Right lobe of liver (tissue), 6 donors: ENCODE data around the gene KIF3B. TPM values are rescaled to one million over a fixed set of nuclear protein-coding genes. Genes with fewer than 3 reads are reported as not detected.

Experiments used
- ATAC-seq, 4 donors: fragments of 200-7000 bp; cut with Tn5 transposase; one replicate each; pipeline ENCODE4 v1.9.1; 2020; ENCODE audit warnings: mild to moderate bottlenecking in 4 of 4, moderate library complexity in 4 of 4
- DNase-seq, 3 donors: peaks; one replicate each; pipeline ENCODE4 v3.0.0-alpha.2; 2020
- H3K27ac ChIP-seq, 3 donors: fragments of 200-600 bp; one replicate each; pipeline ENCODE4 v1.8.0; 2022
- H3K27me3 ChIP-seq, 2 donors: fragments of 200-600 bp; one replicate each; pipeline ENCODE4 v1.8.0; 2022
- H3K36me3 ChIP-seq, 4 donors: fragments of 200-600 bp; sonication (generic) in 1 of 4; one replicate each; pipeline versions ENCODE4 v1.5.1 to v1.8.0; 2017 to 2022; ENCODE audit warnings: control low read depth in 1 of 4
- H3K4me1 ChIP-seq, 4 donors: fragments of 200-600 bp; sonication (generic) in 1 of 4; one replicate each; pipeline versions ENCODE4 v1.5.1 to v1.8.0; 2017 to 2022; ENCODE audit warnings: control low read depth in 1 of 4
- H3K4me3 ChIP-seq, 3 donors: fragments of 200-600 bp; one replicate each; pipeline ENCODE4 v1.8.0; 2022
- H3K9me3 ChIP-seq, 4 donors: fragments of 200-600 bp; sonication (generic) in 1 of 4; one replicate each; pipeline versions ENCODE4 v1.5.1 to v1.8.0; 2017 to 2022; ENCODE audit warnings: control low read depth in 1 of 4
- POLR2A ChIP-seq: fragments of 450-650 bp; IDR thresholded peaks from one replicate; pipeline ENCODE4 v1.6.1; 2017; ENCODE audit warnings: antibody characterized with exemption, mild to moderate bottlenecking
- WGBS: methylation state at CpG from one replicate; pipeline ENCODE4 v1.1.6; 2018; ENCODE audit warnings: low coverage, low lambda C conversion rate; ENCODE audit not compliant: insufficient coverage; ENCODE audit errors: missing lambda C conversion rate; 5-methylcytosine and 5-hydroxymethylcytosine counted together
- intact Hi-C, 2 donors: fragments of 100-400 bp; cut with DNase I; formaldehyde crosslinking; loops; one replicate each; pipeline versions ENCODE4 v1.11.2 to v1.14.1; 2022
- total RNA-seq, 6 experiments: library from RNA; depleted of rRNA in 2 of 6; stranded (reverse); fragments of >200 nt in 2 of 6; fragmentation: NEBNext Ultra II Directional in 3 of 6; extraction: Animal tissue kit (Norgen Biotek cat#: 25700) in 3 of 6; gene quantifications; one replicate each; pipeline versions ENCODE4 v1.1.0 to v1.2.4, GENCODE V29; 2016 to 2023
- TF ChIP-seq, protein P1 (sequence below), 4 donors: fragments of 200-600 bp in 3 of 4; fragments of 450-650 bp in 1 of 4; IDR thresholded peaks; one replicate each; pipeline versions ENCODE4 v1.5.1 to v1.8.0; 2016 to 2022; ENCODE audit warnings: antibody characterized with exemption in 4 of 4, mild to moderate bottlenecking in 2 of 4
- donor health status: DM: no; HTN: yes; CAD: no.
- donor health status: DM: no; HTN: no; CAD: no.
- donor health status: DM: no; HTN: no; CAD: no.
- donor health status: DM: no; HTN: yes; CAD: no.
- donor health status: DM: no; HTN: yes; CAD: no.

Gene KIF3B
- total RNA-seq, 6 experiments from 2014 or later: 16.4 to 23.6 (median 20.7) TPM

DNA sequence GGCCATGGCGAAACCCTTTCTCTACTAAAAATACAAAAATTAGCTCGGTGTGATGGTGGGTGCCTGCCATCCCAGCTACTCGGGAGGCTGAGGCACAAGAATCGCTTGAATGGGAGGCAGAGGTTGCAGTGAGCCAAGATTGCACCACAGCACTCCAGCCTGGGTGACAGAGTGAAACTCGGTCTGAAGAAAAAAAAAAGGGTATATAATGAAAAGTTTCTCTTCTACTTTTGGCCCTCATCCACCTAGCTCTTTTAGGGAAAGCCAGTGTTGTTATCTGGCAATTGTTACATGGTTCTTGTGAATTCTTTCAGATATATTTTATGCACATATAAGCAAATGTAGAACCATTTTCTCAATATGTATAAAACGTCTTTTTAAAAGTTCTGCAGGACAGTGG is 19.0 kb downstream of the KIF3B start:
- intact Hi-C loops: no loop called here
- Histone ChIP-seq H3K4me1 (peaks cover 0 to 41% (median 19%) of the 10 kb centered on the region in 4 donors), H3K4me3 (peak overlapping the region in 1 of 3 donors; percentile 39), H3K9me3 (no peaks in the 10 kb centered on the region), H3K27me3 (no peaks in the 10 kb centered on the region), H3K36me3 (peaks cover 0 to 1% (median 0%) of the 10 kb centered on the region in 4 donors), H3K27ac (peak overlapping the region; percentile 15 to 76 (median 72))
- DNase-seq: no peak
- TF ChIP-seq, protein P1, sequence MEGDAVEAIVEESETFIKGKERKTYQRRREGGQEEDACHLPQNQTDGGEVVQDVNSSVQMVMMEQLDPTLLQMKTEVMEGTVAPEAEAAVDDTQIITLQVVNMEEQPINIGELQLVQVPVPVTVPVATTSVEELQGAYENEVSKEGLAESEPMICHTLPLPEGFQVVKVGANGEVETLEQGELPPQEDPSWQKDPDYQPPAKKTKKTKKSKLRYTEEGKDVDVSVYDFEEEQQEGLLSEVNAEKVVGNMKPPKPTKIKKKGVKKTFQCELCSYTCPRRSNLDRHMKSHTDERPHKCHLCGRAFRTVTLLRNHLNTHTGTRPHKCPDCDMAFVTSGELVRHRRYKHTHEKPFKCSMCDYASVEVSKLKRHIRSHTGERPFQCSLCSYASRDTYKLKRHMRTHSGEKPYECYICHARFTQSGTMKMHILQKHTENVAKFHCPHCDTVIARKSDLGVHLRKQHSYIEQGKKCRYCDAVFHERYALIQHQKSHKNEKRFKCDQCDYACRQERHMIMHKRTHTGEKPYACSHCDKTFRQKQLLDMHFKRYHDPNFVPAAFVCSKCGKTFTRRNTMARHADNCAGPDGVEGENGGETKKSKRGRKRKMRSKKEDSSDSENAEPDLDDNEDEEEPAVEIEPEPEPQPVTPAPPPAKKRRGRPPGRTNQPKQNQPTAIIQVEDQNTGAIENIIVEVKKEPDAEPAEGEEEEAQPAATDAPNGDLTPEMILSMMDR (IDR thresholded peaks at IDR 0.05): no peak
- TF ChIP-seq POLR2A: no peak
- WGBS: 33% methylated on average over 6 of the region's 6 CpGs
- peak in 3 of 4 donors; percentile 34 to 47 (median 40) for ATAC-seq

DNA sequence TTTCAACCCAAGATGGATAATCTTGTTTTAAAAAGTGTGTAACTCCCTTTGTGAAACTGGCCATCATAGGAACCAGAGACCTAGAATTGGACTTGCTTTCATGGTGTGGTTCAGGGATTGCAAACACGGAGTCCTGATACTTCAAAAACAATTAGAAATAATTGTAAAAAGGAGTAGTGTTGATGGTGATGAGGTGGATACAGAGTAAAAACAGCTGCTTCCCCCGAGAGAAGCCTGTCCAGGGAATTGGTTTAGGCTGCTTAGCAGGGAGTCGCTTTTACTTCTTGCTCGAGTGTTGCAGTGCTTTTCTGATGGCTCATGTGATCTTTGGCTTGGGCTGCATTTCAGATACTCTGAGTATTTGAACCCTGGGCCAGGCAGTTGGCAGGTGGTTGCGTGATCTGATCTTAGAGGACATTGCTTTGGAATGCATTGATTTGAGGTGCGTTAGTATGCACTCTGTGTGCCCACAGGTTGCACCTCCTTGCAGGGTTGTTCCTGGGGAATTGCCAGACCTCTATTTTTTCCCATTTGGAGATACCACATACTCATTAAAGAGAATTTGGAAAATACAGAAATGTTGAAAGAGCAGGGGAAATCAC is 19.5 kb downstream of the KIF3B start:
- Histone ChIP-seq H3K36me3 (peaks cover 0 to 1% (median 0%) of the 10 kb centered on the region in 4 donors), H3K4me1 (peaks cover 0 to 41% (median 20%) of the 10 kb centered on the region in 4 donors), H3K27ac (peak overlapping the region; percentile 15 to 76 (median 72)), H3K9me3 (no peaks in the 10 kb centered on the region), H3K4me3 (peak overlapping the region in 1 of 3 donors; percentile 39), H3K27me3 (no peaks in the 10 kb centered on the region)
- intact Hi-C loops: no loop called here
- DNase-seq (peak in 2 of 3 donors; percentile 65 to 80), ATAC-seq (peak; percentile 43 to 77 (median 69))
- WGBS: 37% methylated on average over 5 of the region's 6 CpGs
- TF ChIP-seq, protein P1 (IDR thresholded peaks at IDR 0.05): no peak
- TF ChIP-seq POLR2A: no peak

DNA sequence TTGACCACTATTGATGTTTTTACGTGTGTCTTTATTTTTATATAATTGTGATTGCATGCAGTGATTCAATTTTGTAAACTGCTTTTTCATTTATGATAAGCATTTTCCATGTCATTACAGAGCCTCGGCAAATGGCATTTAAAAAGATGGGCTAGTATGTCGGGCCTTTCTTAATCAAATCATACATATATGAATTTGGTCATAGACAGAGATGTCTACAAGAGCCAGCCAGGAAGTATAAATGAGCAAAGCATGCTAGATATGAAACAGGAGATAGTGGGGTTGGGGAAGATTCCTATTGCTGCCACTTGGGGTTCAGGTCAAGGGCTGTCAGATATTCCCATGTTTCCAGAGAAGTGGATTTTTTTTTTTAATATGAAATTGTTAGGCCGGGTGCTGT is 20.0 kb downstream of the KIF3B start:
- Histone ChIP-seq H3K4me3 (no peak overlapping the region), H3K27ac (peak overlapping the region in 2 of 3 donors; percentile 52 to 72), H3K36me3 (peaks cover 0 to 1% (median 0%) of the 10 kb centered on the region in 4 donors), H3K9me3 (no peaks in the 10 kb centered on the region), H3K27me3 (no peaks in the 10 kb centered on the region), H3K4me1 (peaks cover 0 to 41% (median 20%) of the 10 kb centered on the region in 4 donors)
- WGBS: 51% methylated on average over 4 of the region's 4 CpGs
- DNase-seq (no peak), ATAC-seq (peak in 1 of 4 donors; percentile 3)
- intact Hi-C loops: no loop called here
- TF ChIP-seq, protein P1 (IDR thresholded peaks at IDR 0.05): no peak
- TF ChIP-seq POLR2A: no peak

- H3K9me3 ChIP-seq: no peaks in the 10 kb centered on the region
- no peak overlapping the region for H3K27ac ChIP-seq
- TF ChIP-seq, protein P1 (IDR thresholded peaks at IDR 0.05): no peak
- no peak for TF ChIP-seq POLR2A
- H3K27me3 ChIP-seq: no peaks in the 10 kb centered on the region
- 89% methylated on average over 4 of the region's 6 CpGs for WGBS
- H3K36me3 ChIP-seq: no peaks in the 10 kb centered on the region
- DNase-seq: no peak
- H3K4me3 ChIP-seq: no peak overlapping the region
- intact Hi-C loops: no loop called here
- H3K4me1 ChIP-seq: peaks cover 0 to 41% (median 20%) of the 10 kb centered on the region in 4 donors
- ATAC-seq: no peak
Measured at GRCh38 chr20:32300647-32301046, 23.2 kb downstream of the KIF3B start.
